K562 (cell line): ENCODE measurements around the gene EFCAB8. TPM values are rescaled to one million over a fixed set of nuclear protein-coding genes. Genes with fewer than 3 reads are reported as not detected.

Experiments
- ATAC-seq: fragments of 200-7000 bp; cut with Tn5 transposase; 3 replicates; pipeline ENCODE4 v1.9.1; 2020; ENCODE audit warnings: moderate library complexity
- BruUV-seq: library from RNA; stranded (reverse); fragments of 400-500 nt; replicated peaks from 2 replicates; lab custom pipeline; 2021; lab: Mats Ljungman, UMichigan
- CTCF ChIA-PET: fragments of 300-600 bp; formaldehyde crosslinking; extraction: SDS; loops from one replicate; lab custom pipeline; 2021; ENCODE audit warnings: low intra/inter-chr PET ratio; lab: Yijun Ruan, JAX
- POLR2A ChIA-PET: fragments of 300-600, 350-650 bp; sonication (Branson Sonifier 250); formaldehyde crosslinking; extraction: SDS; loops from one replicate; lab custom pipeline; 2021; ENCODE audit warnings: antibody characterized with exemption, inconsistent platforms; lab: Yijun Ruan, JAX
- DNase-seq, 4 experiments: peaks; one replicate each; pipeline versions ENCODE4 v3.0.0 to v3.0.0-alpha.2; 2011 to 2018; ENCODE audit warnings: low spot score in 3 of 4, mixed read lengths in 3 of 4; ENCODE audit errors: extremely low read depth in 1 of 4
- FAIRE-seq: peaks from 2 replicates; lab custom pipeline; 2011; peaks lifted over from hg19 to GRCh38; lab: Jason Lieb, UNC
- H2AFZ ChIP-seq: 2 replicates; pipeline ENCODE4 v1.6.0; 2011; ENCODE audit warnings: low read depth, low read length, control low read depth, inconsistent platforms
- H3K27ac ChIP-seq: fragments of 200-600 bp; 3 replicates; pipeline ENCODE4 v1.8.0; 2011; ENCODE audit warnings: low read depth, mild to moderate bottlenecking, control low read depth, inconsistent platforms, low read length, moderate library complexity, mixed read lengths; ENCODE audit errors: extremely low read depth
- H3K27me3 ChIP-seq, 2 experiments: fragments of 300-600 bp in 1 of 2; 2 replicates in 1 of 2; 3 replicates in 1 of 2; pipeline versions ENCODE4 v1.6.0 to v1.8.0; 2011; ENCODE audit warnings: inconsistent platforms in 2 of 2, low read length in 2 of 2, mild to moderate bottlenecking in 1 of 2, mixed read lengths in 1 of 2, moderate library complexity in 1 of 2; ENCODE audit not compliant: control insufficient read depth in 2 of 2, insufficient read depth in 2 of 2
- H3K36me3 ChIP-seq: fragments of 300-600 bp; 3 replicates; pipeline ENCODE4 v1.8.0; 2011; ENCODE audit warnings: mild to moderate bottlenecking, low read length, inconsistent platforms; ENCODE audit not compliant: control insufficient read depth, insufficient read depth
- H3K4me1 ChIP-seq, 2 experiments: fragments of 200-600 bp in 1 of 2; replicated peaks in 1 of 2; 2 replicates in 1 of 2; 3 replicates in 1 of 2; pipeline versions ENCODE4 v1.5.1 to v1.8.0; 2011; ENCODE audit warnings: inconsistent platforms in 2 of 2, low read length in 2 of 2, mild to moderate bottlenecking in 1 of 2, mixed read lengths in 1 of 2, moderate library complexity in 1 of 2; ENCODE audit not compliant: control insufficient read depth in 2 of 2, insufficient read depth in 2 of 2
- H3K4me2 ChIP-seq: 2 replicates; pipeline ENCODE4 v1.6.1; 2011; ENCODE audit warnings: low read length, control low read depth, inconsistent platforms, mixed read lengths; ENCODE audit not compliant: insufficient read depth
- H3K4me3 ChIP-seq: fragments of 200-600 bp; sonication (generic), shearing (Covaris generic); 2 replicates; pipeline ENCODE4 v1.5.1; 2016; ENCODE audit warnings: control low read depth, inconsistent platforms
- H3K79me2 ChIP-seq: fragments of 200-600 bp; 3 replicates; pipeline ENCODE4 v1.8.0; 2011; ENCODE audit warnings: low read length, inconsistent platforms; ENCODE audit not compliant: control insufficient read depth, insufficient read depth
- H3K9ac ChIP-seq, 2 experiments: 2 replicates each; pipeline versions ENCODE4 v1.6.0 to v1.6.1; 2011; ENCODE audit warnings: low read depth in 2 of 2, low read length in 2 of 2, control low read depth in 1 of 2, inconsistent platforms in 1 of 2, mild to moderate bottlenecking in 1 of 2, mixed read lengths in 1 of 2; ENCODE audit not compliant: insufficient read depth in 1 of 2
- H3K9me1 ChIP-seq: one replicate; pipeline ENCODE4 v1.6.0; 2011; ENCODE audit warnings: inconsistent platforms, mild to moderate bottlenecking, low read length, moderate library complexity; ENCODE audit not compliant: control insufficient read depth, insufficient read depth
- H3K9me3 ChIP-seq: replicated peaks from 2 replicates; pipeline ENCODE4 v1.5.1; 2011; ENCODE audit warnings: low read depth, low read length, inconsistent platforms; ENCODE audit not compliant: control insufficient read depth, insufficient read depth
- H4K20me1 ChIP-seq: replicated peaks from 2 replicates; pipeline ENCODE4 v1.6.1; 2011; ENCODE audit warnings: low read length, inconsistent platforms, mixed read lengths; ENCODE audit not compliant: control insufficient read depth, insufficient read depth
- BACH1 ChIP-seq: fragments of 200-800 bp; sonication (Bioruptor generic); IDR thresholded peaks from 2 replicates; pipeline ENCODE4 v1.6.1; 2016; ENCODE audit warnings: missing genetic modification characterization, missing compliant biosample characterization
- ESRRA ChIP-seq: fragments of 450-650 bp; IDR thresholded peaks from 2 replicates; pipeline ENCODE4 v1.6.1; 2014; ENCODE audit warnings: low read depth, mild to moderate bottlenecking, moderate library complexity, borderline replicate concordance
- MYNN ChIP-seq, 2 experiments: sonication (generic); formaldehyde crosslinking in 1 of 2; IDR thresholded peaks; 2 replicates each; pipeline versions ENCODE4 v1.5.0 to v1.6.1; 2016 to 2020; ENCODE audit warnings: antibody characterized with exemption in 1 of 2, missing genetic modification reagents in 1 of 2
- PHB2 ChIP-seq: fragments of 450-650 bp; IDR thresholded peaks from 2 replicates; pipeline ENCODE4 v1.6.1; 2017; ENCODE audit warnings: low read depth
- SMAD2 ChIP-seq: fragments of 150-350 bp; IDR thresholded peaks from 2 replicates; pipeline ENCODE4 v1.6.1; 2014; ENCODE audit warnings: low read depth, mild to moderate bottlenecking, low read length
- SMARCB1 ChIP-seq: IDR thresholded peaks from 2 replicates; pipeline ENCODE4 v1.6.1; 2011; ENCODE audit warnings: improper control_type of control experiment, low read depth; ENCODE audit not compliant: insufficient read length
- ZBED1 ChIP-seq: IDR thresholded peaks from 2 replicates; pipeline ENCODE4 v1.6.1; 2014
- ZNF551 ChIP-seq: fragments of 250-450 bp; sonication (Bioruptor Pico); IDR thresholded peaks from 2 replicates; pipeline ENCODE4 v1.5.0; 2021; ENCODE audit warnings: mild to moderate bottlenecking, moderate library complexity
- ZNF695 ChIP-seq: fragments of 450-650 bp; formaldehyde crosslinking; IDR thresholded peaks from 2 replicates; pipeline ENCODE4 v1.4.0; 2020; ENCODE audit warnings: mild to moderate bottlenecking, moderate library complexity
- WGBS: fragments of 100-300 bp; shearing (Covaris generic); methylation state at CpG from one replicate; pipeline ENCODE4 v1.1.6; 2016; ENCODE audit warnings: low coverage, mixed read lengths; ENCODE audit not compliant: insufficient coverage; ENCODE audit errors: missing lambda C conversion rate; 5-methylcytosine and 5-hydroxymethylcytosine counted together
- in situ Hi-C: fragments of 300-500 bp; cut with MboI; formaldehyde crosslinking; loops from 4 replicates; pipeline ENCODE4 v1.15.0; 2018; ENCODE audit warnings: inconsistent platforms, mixed read lengths
- intact Hi-C: fragments of 100-400 bp; cut with micrococcal nuclease; formaldehyde crosslinking; loops from 2 replicates; pipeline ENCODE4 v1.14.2; 2022
- polyA plus RNA-seq, 8 experiments: library from polyadenylated mRNA; depleted of rRNA in 4 of 8; stranded (reverse) in 5 of 8; unstranded in 3 of 8; fragments of >200 nt; fragmentation: Nextera tagmentation in 2 of 8; fragmentation: Illumina TruSeq in 1 of 8; extraction: Ambion mirVana in 2 of 8; extraction: Trizol in 1 of 8; gene quantifications; 2 replicates each; pipeline versions ENCODE4 v1.2.1 to v1.2.3, GENCODE V29; 2011 to 2014; ENCODE audit warnings: inconsistent platforms in 1 of 8, missing spikeins in 1 of 8
- total RNA-seq, 7 experiments: library from RNA; depleted of rRNA in 6 of 7; stranded (reverse); fragments of >200 nt in 6 of 7; fragmentation: Illumina TruSeq in 2 of 7; extraction: Trizol in 2 of 7; gene quantifications; 2 replicates each; pipeline versions ENCODE4 v1.2.1 to v1.2.3, GENCODE V29; 2011 to 2021; ENCODE audit warnings: low replicate concordance in 1 of 7
- TF ChIP-seq, protein P1 (sequence below): fragments of 250-450 bp; sonication (Bioruptor Pico); IDR thresholded peaks from 2 replicates; pipeline ENCODE4 v1.9.0; 2021; ENCODE audit warnings: mild to moderate bottlenecking, inconsistent platforms
- TF ChIP-seq, protein P2 (sequence below): fragments of 250-450 bp; sonication (Bioruptor Pico); IDR thresholded peaks from 2 replicates; pipeline ENCODE4 v1.8.0; 2022; ENCODE audit warnings: moderate library complexity, mild to moderate bottlenecking, inconsistent platforms

The EFCAB8 gene
- total and polyA plus RNA-seq, 9 of the 15 experiments (the other 6 are each of a cell fraction or from before 2014, with no cell fraction given): 0.03 to 0.18 (median 0.11) TPM; not detected in 6

- no peak for TF ChIP-seq SMAD2
- TF ChIP-seq ZNF695 (CRISPR knock-in tag): no peak
- TF ChIP-seq SMARCB1: no peak
Measured at GRCh38 chr20:32911355-32911754, 52.6 kb downstream of the EFCAB8 start (continued).

- Histone ChIP-seq H3K4me3 (no peak overlapping the region), H2AFZ (no peak overlapping the region), H3K79me2 (no peaks in the 10 kb centered on the region), H3K9ac (no peak overlapping the region), H3K27me3 (peaks cover 3 to 40% of the 10 kb centered on the region in 2 experiments; a peak in 4 of 5 replicates), H3K4me1 (no peaks in the 10 kb centered on the region), H3K9me1 (no peaks in the 10 kb centered on the region), H3K4me2 (no peak overlapping the region), H3K27ac (no peak overlapping the region), H3K9me3 (0 out of 2 replicates have a peak, but pooled peaks cover 2% of the 10 kb centered on the region), H4K20me1 (no peaks in the 10 kb centered on the region), H3K36me3 (no peaks in the 10 kb centered on the region)
- ChIA-PET POLR2A (no interaction called here), CTCF (no interaction called here)
- in situ Hi-C loops (no loop called here), intact Hi-C loops (no loop called here)
- no TSS peak for BruUV-seq
- ATAC-seq: no peak
- no peak for DNase-seq
- 0% methylated on average over 1 of the region's 1 CpG for WGBS
- FAIRE-seq: no peak
- TF ChIP-seq, protein P1, sequence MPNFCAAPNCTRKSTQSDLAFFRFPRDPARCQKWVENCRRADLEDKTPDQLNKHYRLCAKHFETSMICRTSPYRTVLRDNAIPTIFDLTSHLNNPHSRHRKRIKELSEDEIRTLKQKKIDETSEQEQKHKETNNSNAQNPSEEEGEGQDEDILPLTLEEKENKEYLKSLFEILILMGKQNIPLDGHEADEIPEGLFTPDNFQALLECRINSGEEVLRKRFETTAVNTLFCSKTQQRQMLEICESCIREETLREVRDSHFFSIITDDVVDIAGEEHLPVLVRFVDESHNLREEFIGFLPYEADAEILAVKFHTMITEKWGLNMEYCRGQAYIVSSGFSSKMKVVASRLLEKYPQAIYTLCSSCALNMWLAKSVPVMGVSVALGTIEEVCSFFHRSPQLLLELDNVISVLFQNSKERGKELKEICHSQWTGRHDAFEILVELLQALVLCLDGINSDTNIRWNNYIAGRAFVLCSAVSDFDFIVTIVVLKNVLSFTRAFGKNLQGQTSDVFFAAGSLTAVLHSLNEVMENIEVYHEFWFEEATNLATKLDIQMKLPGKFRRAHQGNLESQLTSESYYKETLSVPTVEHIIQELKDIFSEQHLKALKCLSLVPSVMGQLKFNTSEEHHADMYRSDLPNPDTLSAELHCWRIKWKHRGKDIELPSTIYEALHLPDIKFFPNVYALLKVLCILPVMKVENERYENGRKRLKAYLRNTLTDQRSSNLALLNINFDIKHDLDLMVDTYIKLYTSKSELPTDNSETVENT: no peak
- TF ChIP-seq MYNN (IDR thresholded peaks at IDR 0.05) (no peak), MYNN (CRISPR knock-in tag; IDR thresholded peaks at IDR 0.05) (no peak), ZNF551 (CRISPR knock-in tag) (no peak), ZBED1 (no peak), BACH1 (tag) (no peak), PHB2 (no peak), ESRRA (no peak)
- TF ChIP-seq, protein P2, sequence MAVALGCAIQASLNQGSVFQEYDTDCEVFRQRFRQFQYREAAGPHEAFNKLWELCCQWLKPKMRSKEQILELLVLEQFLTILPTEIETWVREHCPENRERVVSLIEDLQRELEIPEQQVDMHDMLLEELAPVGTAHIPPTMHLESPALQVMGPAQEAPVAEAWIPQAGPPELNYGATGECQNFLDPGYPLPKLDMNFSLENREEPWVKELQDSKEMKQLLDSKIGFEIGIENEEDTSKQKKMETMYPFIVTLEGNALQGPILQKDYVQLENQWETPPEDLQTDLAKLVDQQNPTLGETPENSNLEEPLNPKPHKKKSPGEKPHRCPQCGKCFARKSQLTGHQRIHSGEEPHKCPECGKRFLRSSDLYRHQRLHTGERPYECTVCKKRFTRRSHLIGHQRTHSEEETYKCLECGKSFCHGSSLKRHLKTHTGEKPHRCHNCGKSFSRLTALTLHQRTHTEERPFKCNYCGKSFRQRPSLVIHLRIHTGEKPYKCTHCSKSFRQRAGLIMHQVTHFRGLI (CRISPR knock-in tag): no peak
Measured at GRCh38 chr20:32912688-32913087, 54.0 kb downstream of the EFCAB8 start.
